GM21423 (cell line): ENCODE results near the gene WDR64.
"Not testable (repeated sequence)": the region's sequence is repeated elsewhere in the genome, so short reads cannot be mapped to it uniquely, and the experiment has no call there.

Experiments used
- ATAC-seq: cut with Tn5 transposase; IDR thresholded peaks from one replicate; pipeline ENCODE4 v1.9.1; 2021; ENCODE audit warnings: mild to moderate bottlenecking, moderate library complexity; ENCODE audit not compliant: unreplicated experiment

Gene WDR64

DNA sequence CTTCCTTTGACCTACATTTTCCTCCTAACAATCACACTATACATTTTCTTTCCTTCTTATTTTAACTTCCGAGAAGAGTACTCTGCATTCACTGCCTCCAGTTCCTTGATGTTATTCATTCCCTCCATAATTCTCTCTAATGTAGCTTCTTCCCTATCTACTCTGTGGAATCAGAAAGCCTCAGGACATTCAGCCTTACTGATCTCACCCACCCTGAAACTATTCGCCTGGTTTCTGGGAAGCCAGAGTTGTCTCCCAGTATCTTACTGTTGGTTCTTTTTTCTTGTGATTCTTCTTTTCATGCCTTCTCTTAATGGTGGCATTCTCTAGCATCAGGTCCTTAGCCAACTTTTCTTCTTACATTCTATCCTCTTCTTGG is 45.5 kb downstream of the WDR64 start:
- no peak for ATAC-seq

DNA sequence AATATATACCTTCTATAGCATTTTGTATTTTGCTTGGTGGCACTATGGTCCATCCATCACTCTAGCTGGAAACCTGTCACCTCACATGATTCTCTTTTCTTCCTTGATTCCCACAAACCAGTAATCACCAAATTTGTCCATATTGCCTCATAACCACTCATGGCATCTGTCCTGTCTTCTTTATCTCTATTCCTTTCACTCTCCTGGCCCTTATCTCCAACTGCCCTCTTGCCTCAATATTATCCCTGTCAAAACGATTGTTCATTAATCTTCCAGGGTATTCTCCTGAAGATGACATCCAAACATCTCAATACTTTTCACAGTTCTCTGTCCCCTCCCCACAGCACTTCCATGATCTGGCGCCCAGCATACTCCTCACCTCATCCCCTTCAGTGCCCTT is 46.1 kb downstream of the WDR64 start:
- no peak for ATAC-seq

GRCh38 chr1:241701483-241702295 is 49.6 kb downstream of the WDR64 start:
- no peak for ATAC-seq

GRCh38 chr1:241702442-241703373 is 50.6 kb downstream of the WDR64 start:
- no peak for ATAC-seq

GRCh38 chr1:241703739-241704138 is 51.7 kb downstream of the WDR64 start:
- ATAC-seq: not testable (repeated sequence)

DNA sequence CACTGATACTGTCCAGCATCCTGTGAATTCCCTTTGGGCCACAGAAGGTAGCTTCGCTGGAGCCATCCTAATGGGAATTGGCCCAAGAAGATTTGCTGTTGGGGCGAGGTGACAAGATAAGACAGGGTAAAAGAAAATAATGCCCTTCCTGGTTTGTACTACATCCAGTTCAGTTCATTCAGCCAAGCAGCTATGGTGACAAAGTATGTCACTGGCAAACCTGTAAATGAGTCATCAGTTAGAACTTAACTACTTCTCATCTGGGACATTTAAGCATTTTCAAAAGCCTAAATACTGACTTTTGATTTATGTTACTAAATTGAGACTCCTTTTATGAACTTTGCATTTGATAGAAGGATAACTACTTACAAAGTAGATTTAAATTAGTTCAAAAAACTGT is 54.2 kb downstream of the WDR64 start:
- no peak for ATAC-seq

DNA sequence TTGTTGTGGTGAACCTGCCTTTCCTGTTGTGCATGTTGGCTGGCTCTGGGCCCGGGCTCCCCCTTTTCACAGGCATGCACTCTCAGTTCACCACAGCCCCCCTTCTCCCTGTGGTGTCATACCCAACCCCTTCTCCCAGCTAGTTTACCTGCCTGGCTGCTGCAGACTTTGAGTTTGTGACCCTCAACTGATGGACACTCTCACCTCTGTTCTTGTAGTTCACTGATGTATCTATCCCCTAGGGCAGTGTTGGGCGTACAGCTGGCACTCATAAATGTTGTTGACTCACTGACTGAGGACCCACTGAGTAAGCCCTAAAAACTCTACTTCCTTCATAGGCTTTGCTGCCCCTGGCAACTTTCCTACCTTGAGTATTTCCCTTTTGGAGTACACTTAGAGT is 54.9 kb downstream of the WDR64 start:
- ATAC-seq: no peak

GRCh38 chr1:241707442-241707841 is 55.4 kb downstream of the WDR64 start:
- no peak for ATAC-seq

GRCh38 chr1:241711326-241711725 is 59.2 kb downstream of the WDR64 start:
- no peak for ATAC-seq

GRCh38 chr1:241713316-241713715 is 61.2 kb downstream of the WDR64 start:
- ATAC-seq: no peak

DNA sequence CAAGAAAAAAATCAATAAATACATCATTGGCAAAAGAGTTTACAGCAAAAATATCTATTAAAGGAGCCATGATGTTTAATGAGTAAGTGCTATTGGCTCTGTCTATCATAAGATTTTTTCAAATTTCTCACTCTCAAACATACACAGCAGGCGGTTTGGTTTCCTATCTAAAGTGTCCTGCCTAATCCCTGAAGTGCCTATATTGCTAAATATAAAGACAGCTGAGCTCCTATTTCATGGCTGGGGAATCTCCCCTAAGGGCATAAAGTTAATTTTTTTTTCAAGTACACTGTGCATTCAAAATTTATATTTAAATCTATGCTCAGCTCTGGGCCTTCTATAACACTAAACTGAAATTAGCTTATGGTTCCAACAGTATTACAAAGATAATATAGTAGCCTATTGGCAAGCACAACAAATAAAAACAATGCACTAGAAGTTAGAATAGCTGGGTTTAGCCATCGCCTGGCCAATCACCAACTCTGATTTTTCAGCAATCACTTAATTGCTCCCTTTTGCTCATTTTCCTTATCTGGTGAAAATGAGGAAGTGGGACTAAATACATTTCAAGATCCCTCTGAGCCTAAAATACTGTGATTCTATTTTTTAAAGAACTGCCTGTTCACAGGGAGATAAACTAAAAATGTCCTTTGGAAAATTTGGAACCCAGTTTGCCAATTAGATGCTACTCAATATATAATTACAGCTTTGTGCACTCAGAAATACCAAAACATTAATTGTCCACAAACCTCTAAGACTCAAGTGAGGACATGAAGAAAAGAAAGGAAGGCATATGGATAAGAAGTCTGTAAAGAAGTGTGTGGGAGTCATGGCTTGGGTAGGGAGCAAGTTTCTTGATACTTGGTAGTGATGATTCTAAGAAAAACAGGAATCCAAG is 62.5 kb downstream of the WDR64 start:
- ATAC-seq: no peak

- no peak for ATAC-seq
These were observed 63.4 kb downstream of the WDR64 start for GRCh38 chr1:241715435-241715834.

- ATAC-seq: no peak
These were observed 63.9 kb downstream of the WDR64 start for GRCh38 chr1:241715956-241716355.

- no peak for ATAC-seq
These were observed 65.0 kb downstream of the WDR64 start for GRCh38 chr1:241716915-241717656.

- ATAC-seq: no peak
These were observed 65.9 kb downstream of the WDR64 start for GRCh38 chr1:241717975-241718374.

- ATAC-seq: no peak
These were observed 68.9 kb downstream of the WDR64 start for GRCh38 chr1:241721011-241721410.

DNA sequence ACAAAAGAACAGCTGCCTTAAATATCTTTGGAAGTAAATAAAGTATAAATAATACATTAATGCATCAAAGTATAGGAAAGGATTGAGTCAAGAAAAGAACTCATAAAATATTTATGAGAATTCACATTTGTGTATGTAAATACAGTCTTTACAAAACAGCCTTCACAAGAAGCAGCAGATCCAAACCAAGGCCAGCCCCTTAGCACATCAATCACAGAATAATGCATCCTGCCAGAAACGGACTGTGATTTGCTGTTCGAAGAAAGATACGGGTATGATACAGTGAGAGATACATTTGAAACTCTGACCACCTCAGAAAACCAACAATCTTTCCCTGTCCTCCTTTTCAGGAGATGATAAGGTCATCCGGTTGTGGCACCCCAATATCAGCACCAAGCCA is 70.9 kb downstream of the WDR64 start:
- ATAC-seq: no peak

GRCh38 chr1:241724741-241725356 is 72.8 kb downstream of the WDR64 start:
- ATAC-seq: no peak

- no peak for ATAC-seq
These were observed 78.0 kb downstream of the WDR64 start for GRCh38 chr1:241730031-241730430.

DNA sequence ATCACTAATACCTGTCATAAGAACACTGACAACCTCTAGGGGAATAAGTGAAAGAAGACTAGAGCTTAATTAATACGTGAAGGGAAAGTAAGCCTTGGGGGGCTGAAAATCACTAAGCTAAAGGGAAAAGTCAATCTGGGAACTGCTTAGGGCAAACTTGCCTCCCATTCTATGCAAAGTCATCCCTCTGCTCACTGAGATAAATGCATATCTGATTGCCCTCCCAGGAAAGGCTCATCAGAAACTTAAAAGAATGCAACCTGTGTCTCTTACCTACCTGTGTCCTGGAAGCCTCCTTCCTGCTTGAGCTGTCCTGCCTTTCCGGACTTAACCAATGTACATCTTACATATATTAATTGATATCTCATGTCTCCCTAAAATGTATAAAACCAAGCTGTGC is 81.8 kb downstream of the WDR64 start:
- ATAC-seq: no peak
